ENCODE results near the gene MTURN.

GRCh38 chr7:30139836-30140384, 5.1 kb downstream of the MTURN start:
- TF ChIP-seq ZBTB40 (IDR thresholded peaks at IDR 0.05), result no peak
- no peak for TF ChIP-seq ZBTB40 (CRISPR knock-in tag; IDR thresholded peaks at IDR 0.05)
- no peak for TF ChIP-seq ZNF639 (CRISPR knock-in tag; conservative IDR thresholded peaks at IDR 0.05 in 1 of 2, IDR thresholded peaks at IDR 0.05 in 1 of 2)
- no peak for TF ChIP-seq ZNF785 (CRISPR knock-in tag; IDR thresholded peaks at IDR 0.05)
- TF ChIP-seq FOXK1 (CRISPR knock-in tag; IDR thresholded peaks at IDR 0.05; ENCODE audit: borderline replicate concordance), result no peak
- TF ChIP-seq SMC3 (conservative IDR thresholded peaks at IDR 0.05; ENCODE audit: insufficient read depth, low read depth, low read length), result no peak
- no peak for TF ChIP-seq PHF21A (IDR thresholded peaks at IDR 0.05; ENCODE audit: borderline replicate concordance, low read depth)
- no peak for TF ChIP-seq CHD2 (IDR thresholded peaks at IDR 0.05; ENCODE audit: low read depth, low read length)
